DMS79 (cell line): ENCODE data around the gene NBPF9.
"Not testable (repeated sequence)": the region's sequence is repeated elsewhere in the genome, so short reads cannot be mapped to it uniquely, and the experiment has no call there.

ENCODE experiments used
- DNase-seq: peaks from one replicate; lab custom pipeline; 2025; lab: John Stamatoyannopoulos, UW

The NBPF9 gene

GRCh38 chr1:149012599-149012998 is 90.8 kb downstream of the NBPF9 start:
- DNase-seq: not testable (repeated sequence)

DNA sequence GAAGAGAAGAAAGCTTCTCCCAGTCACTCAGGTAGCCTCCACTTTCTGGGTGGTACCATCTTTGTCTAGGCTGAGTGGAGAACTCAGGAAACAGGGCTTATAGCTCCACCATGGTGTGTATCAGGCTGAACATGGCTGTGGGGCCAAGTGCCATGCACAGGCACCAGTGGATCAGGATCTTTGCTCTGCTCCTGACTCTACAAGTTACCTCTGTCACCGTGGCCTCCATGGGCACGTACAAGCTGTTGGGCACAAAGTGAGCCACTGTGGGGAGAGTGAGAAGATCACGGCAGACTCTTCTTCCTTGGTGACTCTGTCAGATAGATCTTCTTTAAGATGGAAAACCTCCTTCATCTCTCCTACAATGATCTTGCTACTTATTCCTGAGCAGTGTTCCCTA is 93.6 kb downstream of the NBPF9 start:
- DNase-seq: not testable (repeated sequence)

DNA sequence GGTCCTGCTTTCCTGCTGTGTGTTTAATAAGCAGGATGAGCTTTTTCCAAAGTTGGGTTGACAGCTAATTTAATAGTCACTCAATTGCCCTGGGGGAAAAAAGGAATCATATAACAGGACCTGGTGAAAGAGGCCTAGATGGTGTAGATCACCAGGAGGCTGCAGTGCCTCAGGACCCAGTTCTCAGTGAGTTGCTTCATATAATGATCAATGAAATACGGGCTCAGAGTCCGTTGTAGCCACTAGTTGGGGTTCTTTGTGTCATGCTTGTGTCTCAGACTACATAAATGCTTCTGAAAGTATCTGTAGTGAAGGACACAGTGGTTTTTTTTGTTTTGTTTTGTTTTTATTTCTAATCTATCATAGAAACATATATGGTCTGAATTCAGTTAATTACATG is 94.6 kb downstream of the NBPF9 start:
- not testable (repeated sequence) for DNase-seq

- DNase-seq: not testable (repeated sequence)
These were observed 95.0 kb downstream of the NBPF9 start for GRCh38 chr1:149008326-149008725.
